WTC11 (cell line): ENCODE results near the gene NR3C2.

Source experiments
- ATF2 ChIP-seq: sonication (generic); formaldehyde crosslinking; IDR thresholded peaks from 2 replicates; pipeline ENCODE4 v1.8.1; 2022; ENCODE audit warnings: low read depth, missing genetic modification reagents, borderline replicate concordance
- ATF3 ChIP-seq: sonication (generic); formaldehyde crosslinking; conservative IDR thresholded peaks from 2 replicates; pipeline ENCODE4 v1.8.1; 2022; ENCODE audit warnings: mild to moderate bottlenecking, missing genetic modification reagents
- ATF6 ChIP-seq: sonication (generic); formaldehyde crosslinking; IDR thresholded peaks from 2 replicates; pipeline ENCODE4 v1.8.1; 2023; ENCODE audit warnings: mild to moderate bottlenecking, missing genetic modification reagents
- CREM ChIP-seq: sonication (generic); formaldehyde crosslinking; IDR thresholded peaks from 2 replicates; pipeline ENCODE4 v1.8.1; 2022; ENCODE audit warnings: mild to moderate bottlenecking, missing genetic modification reagents, moderate library complexity
- CTCF ChIP-seq: fragments of 200-600 bp; IDR thresholded peaks from 2 replicates; pipeline ENCODE4 v1.8.0; 2022; ENCODE audit warnings: antibody characterized with exemption
- EMX1 ChIP-seq: fragments of 250-450 bp; sonication (Bioruptor Pico); IDR thresholded peaks from 2 replicates; pipeline ENCODE4 v1.8.0; 2021; ENCODE audit warnings: mild to moderate bottlenecking
- IRF2 ChIP-seq: sonication (generic); formaldehyde crosslinking; IDR thresholded peaks from 2 replicates; pipeline ENCODE4 v1.8.0; 2022; ENCODE audit warnings: low read depth, missing genetic modification reagents, borderline replicate concordance
- KAT7 ChIP-seq: sonication (generic); formaldehyde crosslinking; IDR thresholded peaks from 2 replicates; pipeline ENCODE4 v1.8.1; 2023; ENCODE audit warnings: missing genetic modification reagents, mild to moderate bottlenecking, borderline replicate concordance
- MAX ChIP-seq: sonication (generic); formaldehyde crosslinking; IDR thresholded peaks from 2 replicates; pipeline ENCODE4 v1.8.0; 2022; ENCODE audit warnings: mild to moderate bottlenecking, missing genetic modification reagents
- NR1H2 ChIP-seq: sonication (generic); formaldehyde crosslinking; IDR thresholded peaks from 2 replicates; pipeline ENCODE4 v1.9.0; 2021; ENCODE audit warnings: mild to moderate bottlenecking, moderate library complexity, missing genetic modification reagents
- NR2C2 ChIP-seq: sonication (generic); formaldehyde crosslinking; IDR thresholded peaks from 2 replicates; pipeline ENCODE4 v1.8.0; 2022; ENCODE audit warnings: mild to moderate bottlenecking, missing genetic modification reagents
- OVOL2 ChIP-seq: fragments of 250-450 bp; sonication (Bioruptor Pico); IDR thresholded peaks from 2 replicates; pipeline ENCODE4 v1.9.0; 2021; ENCODE audit warnings: mild to moderate bottlenecking, borderline replicate concordance
- PREB ChIP-seq: sonication (generic); formaldehyde crosslinking; IDR thresholded peaks from 2 replicates; pipeline ENCODE4 v1.8.1; 2022; ENCODE audit warnings: mild to moderate bottlenecking, missing genetic modification reagents, moderate library complexity, borderline replicate concordance
- TCF7 ChIP-seq: sonication (generic); formaldehyde crosslinking; IDR thresholded peaks from 2 replicates; pipeline ENCODE4 v1.8.0; 2022; ENCODE audit warnings: mild to moderate bottlenecking, low read depth, missing genetic modification reagents, moderate library complexity

- TF ChIP-seq ATF3 (no peak), CTCF (no peak), EMX1 (no peak), ATF2 (no peak), CREM (CRISPR knock-in tag) (no peak), OVOL2 (CRISPR knock-in tag) (no peak), ATF6 (CRISPR knock-in tag) (no peak), IRF2 (CRISPR knock-in tag) (no peak), NR2C2 (CRISPR knock-in tag) (no peak), TCF7 (no peak), KAT7 (CRISPR knock-in tag) (no peak), MAX (CRISPR knock-in tag) (no peak), PREB (CRISPR knock-in tag) (no peak), NR1H2 (CRISPR knock-in tag) (no peak)
Observed at GRCh38 chr4:148327683-148328082, 114.5 kb downstream of the NR3C2 start.
